ENCODE data around the gene ABO. TPM values are rescaled to one million over a fixed set of nuclear protein-coding genes. Genes with fewer than 3 reads are reported as not detected.

The ABO gene
- total RNA-seq, 1 donor from 2014 or later, result not detected

DNA sequence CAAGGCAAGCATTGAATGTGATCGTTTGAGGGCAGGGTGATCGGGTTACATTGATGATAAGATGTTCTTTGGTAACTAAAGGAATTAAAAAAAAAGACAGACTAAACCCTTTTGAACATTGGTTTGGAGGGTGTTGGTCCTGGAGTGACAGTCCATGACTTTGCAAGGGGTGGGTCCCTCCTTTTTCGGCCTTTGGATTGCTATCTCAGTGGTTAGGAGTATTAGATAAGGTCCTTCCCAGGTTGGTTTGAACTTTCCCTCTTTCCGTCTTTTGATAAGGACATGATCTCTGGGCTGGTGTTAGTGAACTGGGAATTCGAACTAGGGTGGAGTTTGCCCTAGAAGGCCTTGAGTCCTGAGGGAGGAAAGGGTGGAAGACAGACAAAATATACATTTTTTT is 5.4 kb upstream of the ABO start:
- TF ChIP-seq, protein P1, sequence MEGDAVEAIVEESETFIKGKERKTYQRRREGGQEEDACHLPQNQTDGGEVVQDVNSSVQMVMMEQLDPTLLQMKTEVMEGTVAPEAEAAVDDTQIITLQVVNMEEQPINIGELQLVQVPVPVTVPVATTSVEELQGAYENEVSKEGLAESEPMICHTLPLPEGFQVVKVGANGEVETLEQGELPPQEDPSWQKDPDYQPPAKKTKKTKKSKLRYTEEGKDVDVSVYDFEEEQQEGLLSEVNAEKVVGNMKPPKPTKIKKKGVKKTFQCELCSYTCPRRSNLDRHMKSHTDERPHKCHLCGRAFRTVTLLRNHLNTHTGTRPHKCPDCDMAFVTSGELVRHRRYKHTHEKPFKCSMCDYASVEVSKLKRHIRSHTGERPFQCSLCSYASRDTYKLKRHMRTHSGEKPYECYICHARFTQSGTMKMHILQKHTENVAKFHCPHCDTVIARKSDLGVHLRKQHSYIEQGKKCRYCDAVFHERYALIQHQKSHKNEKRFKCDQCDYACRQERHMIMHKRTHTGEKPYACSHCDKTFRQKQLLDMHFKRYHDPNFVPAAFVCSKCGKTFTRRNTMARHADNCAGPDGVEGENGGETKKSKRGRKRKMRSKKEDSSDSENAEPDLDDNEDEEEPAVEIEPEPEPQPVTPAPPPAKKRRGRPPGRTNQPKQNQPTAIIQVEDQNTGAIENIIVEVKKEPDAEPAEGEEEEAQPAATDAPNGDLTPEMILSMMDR (IDR thresholded peaks at IDR 0.05), result no peak
- Mint-ChIP-seq H3K27ac (no peak overlapping the region), H3K36me3 (ENCODE audit: low read depth) (no peaks in the 10 kb centered on the region), H3K9me3 (peaks cover 7% of the 10 kb centered on the region), H3K4me1 (peaks cover 4% of the 10 kb centered on the region), H3K27me3 (peaks cover 30% of the 10 kb centered on the region), H3K4me3 (no peak overlapping the region)
- POLR2A ChIA-PET, result no interaction called here
- DNase-seq, result no peak
- ATAC-seq (ENCODE audit: low read depth), result no peak
- CTCF ChIA-PET, result no interaction called here
- intact Hi-C loops (cut with micrococcal nuclease), result no loop called here

- DNase-seq (no peak), ATAC-seq (ENCODE audit: low read depth) (no peak)
- CTCF ChIA-PET, result no interaction called here
- Mint-ChIP-seq H3K27ac (no peak overlapping the region), H3K4me3 (no peak overlapping the region), H3K4me1 (peaks cover 4% of the 10 kb centered on the region), H3K27me3 (peaks cover 39% of the 10 kb centered on the region), H3K36me3 (ENCODE audit: low read depth) (no peaks in the 10 kb centered on the region), H3K9me3 (peaks cover 7% of the 10 kb centered on the region)
- intact Hi-C loops (cut with micrococcal nuclease), result no loop called here
- POLR2A ChIA-PET, result no interaction called here
- TF ChIP-seq, protein P1 (IDR thresholded peaks at IDR 0.05), result no peak
Observed at GRCh38 chr9:133278161-133279114, 3.4 kb upstream of the ABO start.

- peaks cover 47% of the 10 kb centered on the region for H3K27me3 Mint-ChIP-seq
- H3K27ac Mint-ChIP-seq, result no peak overlapping the region
Observed at GRCh38 chr9:133277467-133277866, 2.5 kb upstream of the ABO start.

DNA sequence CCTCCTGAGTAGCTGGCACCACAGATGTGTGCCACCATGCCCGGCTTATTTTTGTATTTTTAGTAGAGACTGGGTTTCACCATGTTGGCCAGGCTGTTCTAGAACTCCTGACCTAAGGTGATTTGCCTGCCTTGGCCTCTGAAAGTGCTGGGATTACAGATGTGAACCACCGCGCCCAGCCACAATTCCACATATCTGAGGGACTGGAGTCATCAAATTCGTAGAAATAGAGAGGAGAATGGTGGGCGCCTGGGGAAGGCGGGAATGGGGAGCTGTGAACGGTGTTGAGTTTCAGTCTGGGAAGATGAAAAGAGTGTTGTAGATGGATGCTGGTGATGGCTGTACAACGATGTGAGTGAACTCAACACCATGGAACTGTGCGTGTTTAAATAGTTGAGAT is 1.9 kb upstream of the ABO start:
- Mint-ChIP-seq H3K36me3 (ENCODE audit: low read depth) (no peaks in the 10 kb centered on the region), H3K27me3 (peaks cover 50% of the 10 kb centered on the region), H3K27ac (no peak overlapping the region), H3K4me3 (no peak overlapping the region), H3K4me1 (peaks cover 4% of the 10 kb centered on the region), H3K9me3 (peaks cover 7% of the 10 kb centered on the region)
- TF ChIP-seq, protein P1 (IDR thresholded peaks at IDR 0.05), result no peak
- DNase-seq (no peak), ATAC-seq (ENCODE audit: low read depth) (no peak)
- intact Hi-C loops (cut with micrococcal nuclease), result no loop called here
- POLR2A ChIA-PET, result no interaction called here
- CTCF ChIA-PET, result no interaction called here

More at GRCh38 chr9:133277467-133277866, 2.5 kb upstream of the ABO start:
- POLR2A ChIA-PET, result no interaction called here
- ATAC-seq (ENCODE audit: low read depth) (no peak), DNase-seq (no peak)
- Mint-ChIP-seq H3K4me3 (no peak overlapping the region), H3K4me1 (peaks cover 4% of the 10 kb centered on the region), H3K9me3 (peaks cover 7% of the 10 kb centered on the region), H3K36me3 (ENCODE audit: low read depth) (no peaks in the 10 kb centered on the region)
- CTCF ChIA-PET, result no interaction called here
- intact Hi-C loops (cut with micrococcal nuclease), result no loop called here
- TF ChIP-seq, protein P1 (IDR thresholded peaks at IDR 0.05), result no peak

GRCh38 chr9:133276001-133276884 is 1.2 kb upstream of the ABO start:
- intact Hi-C loops (cut with micrococcal nuclease), result no loop called here
- ChIA-PET POLR2A (no interaction called here), CTCF (no interaction called here)
- no peak for ATAC-seq (ENCODE audit: low read depth)
- no peak for DNase-seq
- H3K36me3 Mint-ChIP-seq (ENCODE audit: low read depth), result no peaks in the 10 kb centered on the region
- peaks cover 7% of the 10 kb centered on the region for H3K9me3 Mint-ChIP-seq
- H3K4me3 Mint-ChIP-seq, result no peak overlapping the region
- H3K27me3 Mint-ChIP-seq, result peaks cover 52% of the 10 kb centered on the region
- no peak overlapping the region for H3K27ac Mint-ChIP-seq
- H3K4me1 Mint-ChIP-seq, result peaks cover 4% of the 10 kb centered on the region
- TF ChIP-seq, protein P1 (IDR thresholded peaks at IDR 0.05), result no peak

Measured in activated B cell treated with CpG ODN at 0.5 μM for 24 hours (primary cell).